GM19395 (cell line): ENCODE measurements around the gene ZNF730.
A peak's percentile ranks its signal among the peaks of the same experiment; 100 is the strongest.
"Not testable (repeated sequence)": the region's sequence is repeated elsewhere in the genome, so short reads cannot be mapped to it uniquely, and the experiment has no call there.

Experiments
- ATAC-seq: cut with Tn5 transposase; IDR thresholded peaks from one replicate; pipeline ENCODE4 v1.9.1; 2021; ENCODE audit warnings: mild to moderate bottlenecking, moderate library complexity; ENCODE audit not compliant: unreplicated experiment

The ZNF730 gene

DNA sequence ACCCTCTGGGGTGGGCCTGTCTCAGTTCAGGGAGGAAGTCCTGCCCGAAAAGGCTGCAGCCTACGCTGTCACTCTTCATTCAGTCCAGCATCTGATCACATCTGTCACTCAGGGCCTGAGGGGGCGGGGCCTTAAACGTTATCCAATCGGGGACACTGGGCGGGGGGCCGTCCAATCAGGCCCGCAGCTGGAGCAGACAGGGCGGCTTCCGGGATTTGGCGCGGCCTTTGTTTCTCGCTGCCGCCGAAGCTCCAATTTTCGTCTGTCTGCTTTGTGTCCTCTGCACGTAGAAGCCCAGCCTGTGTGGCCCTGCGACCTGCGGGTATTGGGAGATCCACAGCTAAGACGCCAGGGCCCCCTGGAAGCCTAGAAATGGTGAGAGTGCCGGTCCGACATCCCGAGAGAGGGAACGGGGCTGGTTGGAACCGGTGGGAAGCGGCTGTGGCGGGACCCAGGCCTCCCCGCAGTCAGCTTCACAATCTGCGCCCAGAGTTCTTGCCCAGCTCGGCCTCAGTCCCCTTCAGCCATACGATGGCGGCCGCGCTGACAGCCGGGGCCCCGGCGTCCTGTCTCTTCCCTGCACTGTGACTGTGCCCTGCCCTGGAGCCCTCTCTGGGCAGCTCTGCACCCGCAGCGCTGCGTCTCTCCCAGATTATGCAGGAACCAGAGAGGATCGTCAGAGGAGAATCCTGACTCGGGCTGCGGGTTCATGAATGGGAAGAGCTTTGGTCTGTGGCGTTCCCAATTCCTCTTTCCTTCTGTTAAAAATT is at the start of gene ZNF730:
Gene ZNF730, plus strand, starts transcription at position 224 of the 770 bp plus-strand sequence. Its CDS starts 149 bp downstream, at position 373.
- ATAC-seq, result peak; percentile 91

DNA sequence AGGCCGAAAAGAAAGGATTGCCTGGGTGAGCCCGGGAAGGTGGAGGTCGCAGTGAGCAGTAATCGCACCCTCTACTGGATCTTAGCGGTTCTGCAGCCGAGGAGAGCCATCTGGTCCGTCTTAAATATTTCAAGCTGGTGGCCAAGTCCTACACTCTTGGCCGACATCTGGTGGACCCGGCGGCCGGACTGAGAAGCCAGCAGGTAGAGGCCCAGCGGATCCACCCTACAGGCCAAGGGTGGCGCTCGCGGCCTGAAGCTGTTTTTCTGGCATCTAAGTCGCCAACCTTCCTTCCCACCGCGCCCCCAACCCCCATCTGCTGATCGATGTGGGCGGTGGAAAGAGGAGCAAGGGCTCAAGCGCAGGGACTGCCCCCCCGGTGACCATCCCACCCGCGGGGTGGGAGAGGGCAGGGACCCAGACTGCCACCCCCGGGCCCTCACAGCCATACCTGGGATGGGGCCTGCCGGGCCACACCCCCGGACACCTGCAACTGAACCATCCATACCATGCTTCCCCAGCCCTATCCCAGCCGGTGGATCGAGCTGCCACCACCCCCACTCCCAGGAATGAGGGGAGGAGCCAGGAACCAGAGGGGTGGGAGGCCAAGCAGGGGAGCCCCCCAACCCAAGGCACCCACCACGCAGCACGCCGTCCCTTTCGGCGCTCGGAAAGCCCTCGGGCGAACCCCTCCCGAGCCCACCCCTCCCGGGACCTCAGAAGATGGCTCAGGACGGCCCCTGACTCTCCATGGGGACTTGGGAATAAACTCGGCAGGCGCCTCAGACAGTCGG is 46.3 kb upstream of the ZNF730 start:
- ATAC-seq, result no peak

DNA sequence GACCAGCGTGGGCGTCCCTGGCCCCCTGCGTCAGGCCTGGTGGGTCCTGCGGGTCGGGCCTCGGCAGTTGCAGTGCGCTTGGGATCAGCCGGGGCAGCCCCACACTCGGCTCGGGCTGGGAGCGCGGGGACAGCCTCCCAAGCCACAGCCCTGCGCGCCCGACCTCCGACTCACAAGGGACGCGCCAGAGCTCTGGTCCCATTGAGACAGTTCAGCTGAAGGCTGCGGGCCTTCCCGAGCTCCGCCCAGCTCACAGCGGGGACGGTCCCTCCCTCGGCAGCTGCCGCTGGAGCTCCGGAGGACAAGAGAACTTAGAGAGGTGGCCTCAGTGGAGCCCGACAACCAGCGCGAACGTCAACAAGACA is 45.7 kb upstream of the ZNF730 start:
- no peak for ATAC-seq

DNA sequence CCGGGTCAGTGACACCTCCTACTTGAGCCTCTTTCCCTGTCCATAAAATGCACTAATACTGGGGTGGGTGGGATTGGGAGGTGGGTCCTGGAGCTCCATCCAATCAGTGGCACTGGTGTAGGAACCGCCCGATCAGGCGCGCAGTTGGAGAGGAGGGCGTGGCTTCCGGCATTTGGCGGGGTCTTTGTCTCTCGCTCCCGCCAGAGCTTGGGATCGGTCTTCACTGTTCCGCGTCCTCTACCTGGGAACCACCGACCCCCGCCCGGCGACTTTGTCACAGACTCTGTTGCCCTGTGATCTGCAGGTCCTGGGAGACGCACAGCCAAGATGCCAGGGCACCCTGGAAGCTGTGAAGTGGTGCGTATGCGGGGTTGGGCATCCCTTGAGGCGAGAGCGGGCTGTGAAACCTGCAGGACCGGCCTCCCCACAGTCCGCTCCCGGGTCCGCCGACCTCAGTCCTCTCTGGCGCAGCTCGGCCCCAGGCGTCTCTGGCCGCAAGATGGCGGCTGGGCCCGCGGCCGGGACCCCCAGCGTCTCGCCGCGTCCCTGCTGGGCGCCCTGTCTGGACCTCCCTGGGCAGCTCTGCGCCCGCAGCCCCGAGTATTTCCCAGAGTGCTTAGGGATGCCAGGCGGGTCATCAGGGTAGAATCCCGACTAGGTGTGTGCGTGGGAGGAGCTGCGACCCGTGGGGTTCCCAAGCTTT is 41.6 kb upstream of the ZNF730 start:
- ATAC-seq, result peak; percentile 78

DNA sequence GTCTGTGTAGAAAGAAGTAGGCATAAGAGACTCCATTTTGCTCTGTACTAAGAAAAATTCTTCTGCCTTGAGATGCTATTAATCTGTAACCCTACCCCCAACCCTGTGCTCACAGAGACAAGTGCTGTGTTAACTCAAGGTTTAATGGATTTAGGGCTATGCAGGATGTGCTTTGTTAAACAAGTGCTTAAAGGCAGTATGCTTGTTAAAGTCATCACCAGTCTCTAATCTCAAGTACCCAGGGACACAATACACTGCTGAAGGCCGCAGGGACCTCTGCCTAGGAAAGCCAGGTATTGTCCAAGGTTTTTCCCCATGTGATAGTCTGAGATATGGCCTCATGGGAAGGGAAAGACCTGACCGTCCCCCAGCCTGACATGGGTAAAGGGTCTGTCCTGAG is 39.0 kb upstream of the ZNF730 start:
- not testable (repeated sequence) for ATAC-seq

DNA sequence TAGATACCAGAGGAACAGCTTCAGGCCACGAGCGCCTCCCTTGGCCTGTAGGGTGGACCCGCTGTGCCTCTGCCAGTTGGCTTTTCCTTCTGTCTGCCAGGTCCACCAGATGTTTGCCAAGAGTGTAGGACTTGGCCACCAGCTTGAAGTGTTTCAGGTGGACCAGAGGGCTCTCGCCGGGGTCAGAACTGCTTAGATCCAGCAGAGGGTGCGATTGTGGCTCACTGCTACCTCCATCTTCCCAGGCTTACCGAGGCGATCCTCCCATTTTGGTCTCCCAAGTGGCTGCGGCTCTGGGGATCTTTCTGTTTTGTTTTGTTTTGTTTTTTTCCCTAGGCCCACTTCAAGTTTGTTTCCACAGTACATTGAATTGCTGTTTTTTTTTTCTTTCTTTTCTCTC is 23.0 kb upstream of the ZNF730 start:
- no peak for ATAC-seq

DNA sequence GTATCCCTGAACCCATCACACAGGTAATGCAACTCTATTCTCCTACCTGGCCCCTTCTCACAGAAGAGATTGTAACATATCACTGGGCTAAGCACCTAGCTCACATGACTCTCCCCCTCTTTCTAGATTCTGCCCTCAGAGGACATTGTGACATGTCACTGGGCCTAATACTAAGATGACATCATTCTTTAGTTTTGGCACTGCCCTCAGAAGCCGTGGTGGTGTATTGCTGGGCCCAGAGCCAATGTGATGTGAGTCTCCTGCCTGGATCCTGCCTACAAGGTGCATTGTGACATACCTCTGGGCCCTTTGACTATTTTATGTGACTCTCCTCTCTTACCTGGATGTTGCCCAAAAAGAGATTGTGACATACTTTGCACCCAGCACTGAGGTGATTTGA is 21.4 kb upstream of the ZNF730 start:
- ATAC-seq, result no peak

DNA sequence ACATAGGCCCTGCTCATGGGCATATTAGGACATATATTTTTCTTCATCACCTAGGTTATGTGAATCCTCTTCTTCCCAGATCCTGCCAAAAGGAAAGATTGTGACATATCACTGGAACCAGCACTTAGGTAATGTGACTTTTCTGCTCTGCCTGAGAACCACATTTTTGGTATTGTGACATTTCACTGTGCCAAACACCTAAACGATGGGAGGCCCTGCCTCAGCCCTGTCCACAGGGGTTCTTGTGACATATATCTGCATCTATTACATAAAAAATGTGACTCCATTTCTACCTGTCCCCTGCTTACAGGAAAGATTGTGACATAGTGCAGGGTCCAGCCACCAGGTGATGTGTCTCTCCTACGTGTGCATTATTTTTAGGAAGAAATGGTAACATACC is 18.5 kb upstream of the ZNF730 start:
- ATAC-seq, result no peak

DNA sequence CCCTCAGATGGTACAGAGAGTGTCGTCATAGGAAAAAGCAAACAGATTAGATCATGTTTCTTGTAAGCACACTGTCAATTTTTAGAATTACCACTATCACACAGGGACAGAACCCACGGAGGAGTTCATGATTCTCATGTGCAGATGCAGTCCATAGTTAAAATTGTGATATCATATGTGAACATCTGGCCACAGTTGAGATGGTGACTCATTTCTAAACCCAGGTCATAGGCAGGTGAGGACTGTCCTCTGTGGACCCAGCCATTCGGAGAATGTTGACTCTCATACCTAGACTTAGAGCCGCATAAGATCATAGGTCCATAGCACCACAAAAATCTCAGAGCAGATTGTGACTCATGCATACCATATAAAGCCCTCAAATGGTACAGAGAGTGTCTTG is 17.8 kb upstream of the ZNF730 start:
- no peak for ATAC-seq

DNA sequence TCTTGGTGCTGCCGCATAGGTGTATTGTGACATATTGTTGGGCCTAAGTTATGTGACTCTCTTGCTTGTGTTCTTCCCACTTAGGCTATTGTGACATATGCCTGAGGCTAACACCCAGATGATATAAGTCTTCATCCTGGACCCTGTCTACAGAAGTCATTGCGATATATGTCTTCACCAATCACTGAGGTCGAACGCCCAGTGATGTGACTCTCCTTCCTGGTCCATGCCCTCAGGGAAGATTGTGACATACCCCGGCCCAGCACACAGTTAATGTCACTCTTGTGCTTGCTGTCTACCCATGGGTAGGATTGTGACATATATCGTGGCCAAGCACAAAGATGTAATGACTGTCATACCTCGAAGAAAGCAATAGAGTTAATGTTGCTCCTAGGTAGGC is 16.9 kb upstream of the ZNF730 start:
- no peak for ATAC-seq

DNA sequence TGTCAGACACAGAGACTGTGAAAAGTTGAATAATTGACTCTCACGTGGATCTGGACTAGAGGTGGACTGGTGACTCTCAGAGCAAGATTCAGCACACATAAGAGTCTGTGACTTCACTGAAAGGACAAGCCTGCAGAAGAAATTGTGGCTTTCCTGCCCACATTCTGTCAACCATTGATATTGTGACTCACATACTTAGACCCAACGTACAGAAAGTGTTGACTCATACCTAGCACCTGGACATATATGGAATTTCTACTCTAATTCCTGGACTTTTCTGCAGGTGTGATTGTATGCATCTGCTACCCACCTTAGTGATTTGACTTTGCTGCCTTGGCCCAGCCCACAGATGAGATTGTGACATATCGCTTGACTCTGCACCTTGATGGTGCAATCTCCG is 15.6 kb upstream of the ZNF730 start:
- ATAC-seq, result no peak

DNA sequence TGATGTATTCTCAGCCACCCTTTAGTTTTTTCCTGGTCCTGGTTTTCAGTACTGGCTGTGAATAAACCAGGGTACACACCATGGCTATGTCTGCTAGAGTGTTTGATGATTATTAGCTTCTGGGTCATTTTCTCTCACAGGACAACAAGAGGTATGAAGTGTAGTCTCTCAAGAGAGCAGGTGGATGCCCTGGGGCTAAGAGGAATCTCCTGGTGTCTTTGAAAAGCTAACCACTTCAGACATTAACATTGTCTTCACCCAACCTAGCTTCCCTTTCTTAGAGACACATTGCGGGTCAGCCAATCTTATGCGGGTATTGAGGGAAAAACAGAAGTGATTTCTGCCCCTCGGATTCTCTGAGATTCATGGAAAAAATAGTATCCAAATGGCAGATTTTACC is 1.6 kb downstream of the ZNF730 start:
- ATAC-seq, result no peak

DNA sequence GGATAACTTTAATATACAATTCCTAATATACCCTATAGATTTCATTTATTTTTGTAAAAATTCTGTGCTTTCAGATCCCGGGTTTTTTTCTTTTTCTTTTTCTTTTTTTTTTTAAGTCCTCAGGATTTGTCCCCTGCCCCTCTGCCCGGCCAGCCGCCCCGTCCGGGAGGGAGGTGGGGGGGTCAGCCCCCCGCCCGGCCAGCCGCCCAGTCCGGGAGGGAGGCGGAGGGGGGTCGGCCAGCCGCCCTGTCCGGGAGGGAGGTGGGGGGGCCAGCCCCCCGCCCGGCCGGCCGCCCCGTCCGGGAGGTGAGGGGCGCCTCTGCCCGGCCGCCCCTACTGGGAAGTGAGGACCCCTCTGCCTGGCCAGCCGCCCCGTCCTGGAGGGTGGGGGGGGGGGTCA is 17.4 kb downstream of the ZNF730 start:
- ATAC-seq, result not testable (repeated sequence)

DNA sequence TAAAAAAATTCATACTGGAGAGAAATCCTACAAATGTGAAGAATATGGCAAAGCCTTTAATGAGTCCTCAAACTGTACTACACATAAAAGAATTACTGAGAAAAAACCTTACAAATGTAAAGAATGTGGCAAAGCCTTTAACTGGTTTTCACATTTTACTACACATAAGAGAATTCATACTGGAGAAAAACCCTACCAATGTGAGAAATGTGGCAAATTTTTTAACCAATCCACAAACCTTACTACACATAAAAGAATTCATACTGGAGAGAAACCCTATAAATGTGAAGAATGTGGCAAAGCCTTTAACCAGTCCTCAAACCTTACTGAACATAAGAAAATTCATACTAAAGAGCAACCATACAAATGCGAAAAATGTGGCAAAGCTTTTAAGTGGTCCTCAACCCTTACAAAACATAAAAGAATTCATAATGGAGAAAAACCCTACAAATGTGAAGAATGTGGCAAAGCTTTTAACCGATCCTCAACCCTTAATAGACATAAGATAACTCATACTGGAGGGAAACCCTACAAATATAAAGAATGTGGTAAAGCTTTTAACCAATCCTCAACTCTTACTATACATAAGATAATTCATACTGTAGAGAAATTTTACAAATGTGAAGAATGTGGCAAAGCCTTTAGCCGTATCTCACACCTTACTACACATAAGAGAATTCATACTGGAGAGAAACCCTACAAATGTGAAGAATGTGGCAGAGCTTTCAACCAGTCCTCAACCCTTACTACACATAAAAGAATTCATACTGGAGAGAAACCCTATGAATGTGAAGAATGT is 29.0 kb downstream of the ZNF730 start:
- no peak for ATAC-seq

DNA sequence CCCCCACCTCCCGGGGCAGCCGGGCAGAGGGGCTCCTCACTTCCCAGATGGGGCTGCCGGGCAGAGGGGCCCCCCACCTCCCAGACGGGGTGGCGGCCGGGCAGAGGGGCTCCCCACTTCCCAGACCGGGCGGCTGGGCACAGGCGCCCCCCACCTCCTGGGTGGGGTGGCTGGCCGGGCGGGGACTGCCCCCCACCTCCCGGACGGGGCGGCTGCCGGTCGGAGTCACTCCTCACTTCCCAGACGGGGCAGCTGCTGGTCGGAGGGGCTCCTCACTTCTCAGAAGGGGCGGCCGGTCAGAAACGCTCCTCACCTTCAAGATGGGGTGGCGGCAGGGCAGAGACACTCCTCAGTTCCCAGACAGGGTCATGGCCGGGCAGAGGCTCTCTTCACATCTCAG is 43.9 kb downstream of the ZNF730 start:
- ATAC-seq, result no peak

DNA sequence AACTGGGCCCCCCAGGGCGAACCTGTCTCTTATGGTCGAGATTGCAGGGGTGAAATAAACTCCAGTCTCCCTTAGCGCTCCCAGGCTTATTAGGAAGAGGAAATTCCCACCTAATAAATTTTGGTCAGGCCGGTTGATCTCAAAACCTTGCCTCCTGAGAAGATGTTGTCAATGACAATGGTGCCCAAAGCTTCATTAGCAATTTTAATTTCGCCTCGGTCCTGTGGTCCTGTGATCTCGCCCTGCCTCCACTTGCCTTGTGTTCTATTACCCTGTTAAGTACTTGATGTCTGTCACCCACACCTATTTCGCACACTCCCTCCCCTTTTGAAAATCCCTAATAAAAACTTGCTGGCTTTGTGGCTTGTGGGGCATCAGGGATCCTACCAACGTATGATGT is 51.5 kb downstream of the ZNF730 start:
- ATAC-seq, result not testable (repeated sequence)

DNA sequence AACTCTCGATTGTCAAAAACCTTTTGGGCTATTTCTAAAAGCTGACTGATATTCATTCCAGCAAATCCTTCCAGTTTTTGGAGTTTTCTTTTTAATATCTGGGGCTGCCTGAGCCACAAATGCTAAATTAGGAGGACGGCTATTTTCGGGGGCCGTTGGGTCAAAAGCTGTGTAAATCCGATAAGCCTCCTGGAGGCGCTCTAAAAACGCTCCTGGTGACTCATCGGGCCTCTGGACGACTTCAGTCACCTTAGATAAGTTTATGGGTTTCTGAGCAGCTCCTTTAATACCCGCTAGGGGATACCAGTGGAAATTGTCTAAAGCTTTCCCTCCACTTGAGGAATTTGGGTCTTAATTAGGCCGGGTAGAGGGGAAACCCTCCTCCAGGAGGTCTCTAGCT is 66.4 kb downstream of the ZNF730 start:
- ATAC-seq, result no peak

DNA sequence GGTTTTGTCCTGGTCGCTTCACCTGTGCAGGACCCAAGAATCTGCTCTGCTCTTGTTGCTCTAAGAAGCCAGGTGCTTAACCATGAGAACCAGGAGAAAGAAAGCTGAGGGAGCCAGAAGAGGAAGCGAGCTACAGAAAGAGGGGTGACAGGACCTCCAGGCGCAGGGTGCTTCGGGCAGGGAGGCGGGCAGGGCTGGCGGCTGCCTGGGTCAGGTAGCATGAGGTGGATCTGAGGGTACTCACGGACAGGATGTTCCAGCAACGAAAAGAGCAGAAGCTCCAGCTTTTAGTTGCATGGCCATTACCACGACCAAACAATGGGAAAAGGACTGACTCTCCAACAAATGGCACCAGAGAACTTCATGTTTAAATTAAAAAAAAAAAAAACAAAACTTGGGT is 73.5 kb downstream of the ZNF730 start:
- ATAC-seq, result no peak
